H1 (cell line): ENCODE data around the gene GPN2.

Experiments
- ATF2 ChIP-seq: IDR thresholded peaks from 2 replicates; pipeline ENCODE4 v1.6.1; 2012; ENCODE audit warnings: low read length, inconsistent platforms
- CTCF ChIP-seq, 3 experiments: IDR thresholded peaks; 1 replicate in 2 of 3; 2 replicates in 1 of 3; pipeline versions ENCODE4 v1.5.1 to v1.6.1; 2011; ENCODE audit warnings: low read length in 3 of 3, mild to moderate bottlenecking in 3 of 3, inconsistent platforms in 2 of 3, low read depth in 1 of 3, moderate library complexity in 1 of 3; ENCODE audit not compliant: insufficient read depth in 1 of 3; ENCODE audit errors: control extremely low read depth in 1 of 3
- EP300 ChIP-seq, 2 experiments: IDR thresholded peaks; 1 replicate in 1 of 2; 2 replicates in 1 of 2; pipeline ENCODE4 v1.6.1; 2011 to 2012; ENCODE audit warnings: low read depth in 2 of 2, low read length in 2 of 2, mild to moderate bottlenecking in 2 of 2, borderline replicate concordance in 1 of 2, inconsistent platforms in 1 of 2, moderate library complexity in 1 of 2
- EZH2 ChIP-seq: fragments of 200-600 bp; sonication (generic); IDR thresholded peaks from 2 replicates; pipeline ENCODE4 v1.7.1; 2012; ENCODE audit warnings: low read depth, mild to moderate bottlenecking, moderate library complexity, low read length, inconsistent platforms; ENCODE audit not compliant: severe bottlenecking
- GTF2F1 ChIP-seq: IDR thresholded peaks from 2 replicates; pipeline ENCODE4 v1.6.1; 2012; ENCODE audit warnings: low read depth, low read length, improper control_type of control experiment, borderline replicate concordance
- HDAC6 ChIP-seq: IDR thresholded peaks from one replicate; pipeline ENCODE4 v1.7.1; 2012; ENCODE audit warnings: low read depth, mild to moderate bottlenecking, inconsistent platforms, low read length, moderate library complexity
- NRF1 ChIP-seq: IDR thresholded peaks from 2 replicates; pipeline ENCODE4 v1.6.1; 2011; ENCODE audit warnings: mild to moderate bottlenecking, low read depth, low read length, improper control_type of control experiment
- PHF8 ChIP-seq: fragments of 200-600 bp; sonication (generic); conservative IDR thresholded peaks from 2 replicates; pipeline ENCODE4 v1.7.1; 2012; ENCODE audit warnings: low read depth, mild to moderate bottlenecking, inconsistent platforms, low read length, moderate library complexity
- POLR2AphosphoS5 ChIP-seq: IDR thresholded peaks from 2 replicates; pipeline ENCODE4 v1.6.1; 2011; ENCODE audit warnings: low read depth, low read length
- RXRA ChIP-seq: IDR thresholded peaks from 2 replicates; pipeline ENCODE4 v1.6.1; 2011; ENCODE audit warnings: low read depth, mild to moderate bottlenecking, low read length, moderate library complexity; ENCODE audit not compliant: insufficient read depth
- TBP ChIP-seq: IDR thresholded peaks from 2 replicates; pipeline ENCODE4 v1.6.1; 2011; ENCODE audit warnings: low read depth, low read length, improper control_type of control experiment
- USF2 ChIP-seq: IDR thresholded peaks from 2 replicates; pipeline ENCODE4 v1.6.1; 2011; ENCODE audit warnings: low read length, improper control_type of control experiment
- ZNF274 ChIP-seq: IDR thresholded peaks from 2 replicates; pipeline ENCODE4 v1.7.0; 2012; ENCODE audit warnings: low read length, borderline replicate concordance; ENCODE audit errors: extremely low read depth

DNA sequence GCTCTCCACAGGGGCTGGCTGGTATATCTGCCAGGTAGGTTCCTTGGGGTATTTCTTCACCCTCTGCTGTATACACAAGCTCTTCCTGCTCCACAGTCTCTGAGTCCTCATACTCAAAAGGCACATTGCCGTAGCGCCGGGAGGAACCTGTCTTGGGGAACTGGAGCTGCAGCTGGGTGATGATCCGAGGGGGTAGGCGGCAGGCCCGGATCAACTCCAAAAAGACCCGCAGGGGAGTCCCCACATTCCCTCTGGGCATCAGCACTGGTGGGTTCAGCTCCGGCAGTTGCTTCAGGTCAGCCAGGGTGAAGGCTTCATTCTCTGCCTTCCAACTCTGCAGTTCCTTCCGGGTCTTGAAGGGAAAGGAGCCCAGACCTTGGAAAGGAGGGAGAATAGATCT is 7.3 kb upstream of the GPN2 start:
- TF ChIP-seq CTCF (IDR thresholded peaks at IDR 0.05; ENCODE audit: control extremely low read depth in 1 of 3, insufficient read depth in 1 of 3, low read depth in 1 of 3, low read length in 3 of 3) (no peak), EZH2 (no peak), GTF2F1 (no peak), RXRA (no peak), NRF1 (no peak), ZNF274 (no peak), ATF2 (no peak), EP300 (IDR thresholded peaks at IDR 0.05; ENCODE audit: borderline replicate concordance in 1 of 2, low read depth in 2 of 2, low read length in 2 of 2) (no peak), USF2 (no peak), POLR2AphosphoS5 (no peak), PHF8 (no peak), HDAC6 (no peak), TBP (no peak)
